Naive thymus-derived CD4-positive, alpha-beta T cell (primary cell): ENCODE measurements around the gene AATF. TPM values are rescaled to one million over a fixed set of nuclear protein-coding genes. Genes with fewer than 3 reads are reported as not detected.
A peak's percentile ranks its signal among the peaks of the same experiment; 100 is the strongest.

Experiments used
- ATAC-seq: fragments of 150-1000 bp; cut with Tn5 transposase; 2 replicates; pipeline ENCODE4 v1.10.0; 2021; ENCODE audit warnings: mild to moderate bottlenecking, moderate library complexity
- CTCF ChIA-PET: fragments of 350-600 bp; sonication (Branson Sonifier 250); formaldehyde crosslinking; loops from one replicate; lab custom pipeline; 2021; ENCODE audit warnings: antibody characterized with exemption; lab: Charles Lee
- POLR2A ChIA-PET: fragments of 350-600 bp; sonication (Branson Sonifier 250); formaldehyde crosslinking; loops from one replicate; lab custom pipeline; 2021; ENCODE audit warnings: antibody characterized with exemption, inconsistent platforms; lab: Charles Lee
- DNase-seq, 9 donors: peaks; one replicate each; pipeline versions ENCODE4 v3.0.0 to v3.0.0-alpha.2; 2020 to 2022; ENCODE audit warnings: mixed read lengths in 1 of 9
- H3K27ac ChIP-seq: one replicate; pipeline ENCODE4 v1.7.0; 2013; ENCODE audit warnings: mild to moderate bottlenecking, low read depth, low read length, moderate library complexity
- H3K27me3 ChIP-seq, 2 donors: one replicate each; pipeline ENCODE4 v1.7.0; 2013; ENCODE audit warnings: low read length in 2 of 2, mild to moderate bottlenecking in 2 of 2, moderate library complexity in 2 of 2; ENCODE audit not compliant: control insufficient read depth in 2 of 2, insufficient read depth in 2 of 2
- H3K36me3 ChIP-seq, 3 experiments: 1 replicate in 2 of 3; 2 replicates in 1 of 3; pipeline ENCODE4 v1.7.0; 2013; ENCODE audit warnings: low read length in 3 of 3, mild to moderate bottlenecking in 3 of 3, moderate library complexity in 1 of 3; ENCODE audit not compliant: insufficient read depth in 3 of 3, control insufficient read depth in 2 of 3
- H3K4me1 ChIP-seq, 2 donors: one replicate each; pipeline ENCODE4 v1.7.0; 2013; ENCODE audit warnings: low read length in 2 of 2, mild to moderate bottlenecking in 2 of 2, moderate library complexity in 1 of 2; ENCODE audit not compliant: control insufficient read depth in 2 of 2, insufficient read depth in 2 of 2
- H3K4me3 ChIP-seq: 2 replicates; pipeline ENCODE4 v1.7.0; 2013; ENCODE audit warnings: mild to moderate bottlenecking, low read length
- H3K9me3 ChIP-seq, 3 experiments: 1 replicate in 2 of 3; 2 replicates in 1 of 3; pipeline ENCODE4 v1.7.0; 2013; ENCODE audit warnings: low read length in 3 of 3; ENCODE audit not compliant: control insufficient read depth in 2 of 3
- H3K27ac Mint-ChIP-seq, 9 donors: one replicate each; pipeline ENCODE4 v1.8.0; 2020 to 2022; ENCODE audit warnings: mixed read lengths in 9 of 9, mild to moderate bottlenecking in 8 of 9, moderate library complexity in 5 of 9, inconsistent platforms in 2 of 9
- H3K27me3 Mint-ChIP-seq, 5 donors: one replicate each; pipeline ENCODE4 v1.8.0; 2021 to 2022; ENCODE audit warnings: mixed read lengths in 5 of 5, mild to moderate bottlenecking in 1 of 5
- H3K36me3 Mint-ChIP-seq, 5 donors: one replicate each; pipeline ENCODE4 v1.8.0; 2020 to 2022; ENCODE audit warnings: mixed read lengths in 5 of 5, mild to moderate bottlenecking in 3 of 5, inconsistent platforms in 1 of 5
- H3K4me1 Mint-ChIP-seq, 7 donors: one replicate each; pipeline ENCODE4 v1.8.0; 2020 to 2022; ENCODE audit warnings: mixed read lengths in 7 of 7, mild to moderate bottlenecking in 3 of 7, inconsistent platforms in 1 of 7
- H3K4me3 Mint-ChIP-seq, 10 donors: one replicate each; pipeline ENCODE4 v1.8.0; 2020 to 2022; ENCODE audit warnings: mild to moderate bottlenecking in 10 of 10, mixed read lengths in 10 of 10, moderate library complexity in 6 of 10, inconsistent platforms in 2 of 10
- H3K9me3 Mint-ChIP-seq, 11 donors: one replicate each; pipeline ENCODE4 v1.8.0; 2020 to 2022; ENCODE audit warnings: mixed read lengths in 11 of 11, mild to moderate bottlenecking in 4 of 11, inconsistent platforms in 1 of 11, moderate library complexity in 1 of 11
- intact Hi-C, 2 donors: fragments of 100-400 bp; cut with micrococcal nuclease; formaldehyde crosslinking; loops; one replicate each; pipeline ENCODE4 v1.15.1; 2023
- polyA plus RNA-seq, 2 donors: library from polyadenylated mRNA; unstranded; fragments of 300-500 nt; fragmentation: Illumina TruSeq; gene quantifications; one replicate each; pipeline ENCODE4 v1.2.3, GENCODE V29; 2021
- total RNA-seq, 6 experiments: library from RNA in 5 of 6; stranded (reverse) in 5 of 6; gene quantifications; 1 replicate in 5 of 6; 2 replicates in 1 of 6; pipeline ENCODE4 v1.2.3 and lab custom pipeline; 2021 to 2026

AATF gene
- total and polyA plus RNA-seq, 7 experiments from 2014 or later: 39.7 to 97.1 (median 60.8) TPM

DNA sequence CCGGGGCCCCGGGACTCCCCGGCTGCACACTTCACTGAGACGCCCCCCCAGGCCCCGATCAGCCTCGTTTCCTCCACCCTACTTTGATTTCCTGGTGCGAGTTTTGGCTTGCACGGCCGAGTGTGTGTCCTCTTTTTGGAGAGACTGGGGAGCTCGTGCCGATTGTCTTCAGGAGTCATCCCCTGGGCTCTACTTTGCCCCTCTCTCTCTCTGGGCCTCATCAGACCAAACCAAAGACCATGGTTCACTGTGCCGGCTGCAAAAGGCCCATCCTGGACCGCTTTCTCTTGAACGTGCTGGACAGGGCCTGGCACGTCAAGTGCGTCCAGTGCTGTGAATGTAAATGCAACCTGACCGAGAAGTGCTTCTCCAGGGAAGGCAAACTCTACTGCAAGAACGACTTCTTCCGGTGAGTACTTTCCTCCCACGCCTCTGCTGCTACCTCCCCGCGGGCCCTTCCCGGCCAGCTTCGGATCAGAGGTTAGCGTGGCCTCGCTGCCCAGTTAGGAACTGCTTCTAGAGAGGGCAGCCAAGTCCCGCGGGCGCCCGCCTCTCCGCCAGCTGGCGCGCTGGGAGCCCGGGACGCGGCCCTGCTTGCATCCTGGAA is 10.7 kb upstream of the AATF start:
- Histone ChIP-seq H3K27ac (no peak overlapping the region), H3K27me3 (peaks cover 28 to 81% of the 10 kb centered on the region in 2 donors), H3K9me3 (no peaks in the 10 kb centered on the region), H3K36me3 (no peaks in the 10 kb centered on the region), H3K4me1 (peaks cover 58 to 64% of the 10 kb centered on the region in 2 donors), H3K4me3 (no peak overlapping the region)
- DNase-seq (peak in 5 of 9 donors; percentile 19 to 40 (median 35)), ATAC-seq (no peak)
- H3K4me3 Mint-ChIP-seq: peak overlapping the region; percentile 75 to 92 (median 80)
- POLR2A ChIA-PET: interaction anchor here (0.6 to 2.3 kb wide), 6 partner anchors 8 to 1537 kb away, joined by 3 to 9 read pairs (median 4); partner anchors contain the start of gene AATF
- H3K9me3 Mint-ChIP-seq: peaks cover 0 to 6% (median 0%) of the 10 kb centered on the region in 11 donors
- H3K27me3 Mint-ChIP-seq: peaks cover 61 to 84% (median 72%) of the 10 kb centered on the region in 5 donors
- intact Hi-C loops: no loop called here
- CTCF ChIA-PET: interaction anchor here (0.6 kb wide), 1 partner anchor 35 kb away, joined by 4 read pairs; no protein-coding TSS in a partner anchor
- H3K27ac Mint-ChIP-seq: peak overlapping the region in 4 of 9 donors; percentile 23 to 86 (median 40)
- peaks cover 0 to 4% (median 0%) of the 10 kb centered on the region in 5 donors for H3K36me3 Mint-ChIP-seq
- H3K4me1 Mint-ChIP-seq: peaks cover 28 to 82% (median 59%) of the 10 kb centered on the region in 7 donors

DNA sequence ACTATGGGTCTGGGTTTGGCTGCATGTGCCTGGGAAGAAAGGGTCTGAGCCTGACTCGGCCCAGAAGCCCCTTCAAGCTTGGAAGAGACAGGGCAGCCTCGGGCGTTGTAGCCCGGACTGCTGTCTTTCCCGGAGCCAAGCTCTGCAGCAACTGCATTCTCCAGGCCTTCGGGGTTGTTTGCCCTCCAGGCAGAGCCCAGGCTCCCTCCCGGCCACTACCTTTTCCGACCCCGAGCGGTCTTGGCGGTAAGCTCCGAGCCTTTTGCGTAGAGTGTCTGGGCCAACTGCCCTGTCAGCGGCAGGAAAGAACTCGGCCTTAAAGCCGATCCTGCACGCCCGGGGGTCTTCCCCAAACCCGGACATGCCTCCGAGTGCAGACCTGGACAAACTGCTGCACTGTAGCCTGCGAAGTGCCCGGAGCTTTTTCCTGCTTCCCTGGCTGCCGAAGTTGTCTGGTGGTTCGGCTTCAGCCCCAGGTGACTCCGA is 10.1 kb upstream of the AATF start:
- Mint-ChIP-seq H3K27ac (peak overlapping the region in 4 of 9 donors; percentile 33 to 80 (median 52)), H3K4me3 (peak overlapping the region in 9 of 10 donors; percentile 75 to 92 (median 79)), H3K9me3 (peaks cover 0 to 6% (median 1%) of the 10 kb centered on the region in 11 donors), H3K27me3 (peaks cover 59 to 84% (median 68%) of the 10 kb centered on the region in 5 donors), H3K36me3 (peaks cover 0 to 5% (median 0%) of the 10 kb centered on the region in 5 donors), H3K4me1 (peaks cover 26 to 80% (median 59%) of the 10 kb centered on the region in 7 donors)
- Histone ChIP-seq H3K27me3 (peaks cover 29 to 82% of the 10 kb centered on the region in 2 donors), H3K4me3 (no peak overlapping the region), H3K36me3 (no peaks in the 10 kb centered on the region), H3K27ac (no peak overlapping the region), H3K4me1 (peaks cover 52 to 58% of the 10 kb centered on the region in 2 donors), H3K9me3 (no peaks in the 10 kb centered on the region)
- CTCF ChIA-PET: no interaction called here
- POLR2A ChIA-PET: interaction anchor here (1.1 to 2.3 kb wide), 4 partner anchors 7 to 15 kb away, joined by 4 to 9 read pairs (median 6); partner anchors contain the start of gene AATF
- intact Hi-C loops: no loop called here
- ATAC-seq: no peak
- peak in 1 of 9 donors; percentile 29 for DNase-seq

DNA sequence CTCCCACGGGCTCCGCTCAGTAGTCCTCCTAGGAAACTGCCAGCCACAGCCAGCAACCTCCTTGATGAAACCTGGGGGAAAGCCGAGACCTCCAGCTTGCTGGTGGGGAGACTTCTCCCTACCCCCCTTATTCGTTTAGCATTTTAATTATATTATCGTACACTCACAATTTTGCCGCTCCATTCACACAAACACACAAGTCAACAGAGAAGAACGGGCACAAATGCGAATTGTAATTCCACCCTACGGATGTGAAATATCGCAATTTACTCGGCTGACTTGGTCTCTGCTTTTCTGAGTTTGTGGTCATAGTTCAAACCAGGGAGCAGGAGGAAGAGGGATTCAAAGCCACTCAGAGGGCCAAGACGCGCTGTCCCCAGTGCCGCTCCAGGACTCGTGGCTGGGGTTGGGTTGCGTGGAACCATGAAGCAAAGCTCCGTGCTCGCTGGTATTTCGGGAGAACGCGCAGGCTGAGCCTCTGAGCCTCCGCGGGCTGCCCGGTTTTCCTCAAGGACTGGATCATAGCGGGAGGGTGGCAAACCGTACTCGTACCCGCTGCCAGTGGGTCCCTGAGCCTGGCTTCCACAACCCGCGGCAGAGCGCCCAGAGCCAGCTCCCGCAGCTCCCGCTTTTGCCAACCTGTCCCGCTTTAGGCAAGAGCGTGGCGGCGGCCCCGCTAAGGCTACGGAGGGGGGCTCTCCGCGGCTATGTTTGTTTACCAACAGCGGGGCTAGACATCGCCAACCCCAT is 9.5 kb upstream of the AATF start:
- Mint-ChIP-seq H3K27ac (peak overlapping the region in 5 of 9 donors; percentile 33 to 80 (median 37)), H3K4me3 (peak overlapping the region; percentile 50 to 92 (median 74)), H3K36me3 (peaks cover 0 to 6% (median 0%) of the 10 kb centered on the region in 5 donors), H3K27me3 (peaks cover 59 to 83% (median 68%) of the 10 kb centered on the region in 5 donors), H3K4me1 (peaks cover 26 to 78% (median 54%) of the 10 kb centered on the region in 7 donors), H3K9me3 (peaks cover 0 to 6% (median 2%) of the 10 kb centered on the region in 11 donors)
- intact Hi-C loops: no loop called here
- DNase-seq (peak in 4 of 9 donors; percentile 12 to 23 (median 18)), ATAC-seq (no peak)
- H3K9me3 ChIP-seq: no peaks in the 10 kb centered on the region
- H3K36me3 ChIP-seq: no peaks in the 10 kb centered on the region
- ChIA-PET POLR2A (interaction anchor here (1.1 to 2.3 kb wide), 3 partner anchors 9 to 15 kb away, joined by 4 to 9 read pairs (median 5); partner anchors contain the start of gene AATF), CTCF (no interaction called here)
- H3K27me3 ChIP-seq: peaks cover 29 to 82% of the 10 kb centered on the region in 2 donors
- H3K4me1 ChIP-seq: peaks cover 46 to 52% of the 10 kb centered on the region in 2 donors
- H3K27ac ChIP-seq: no peak overlapping the region
- H3K4me3 ChIP-seq: no peak overlapping the region

DNA sequence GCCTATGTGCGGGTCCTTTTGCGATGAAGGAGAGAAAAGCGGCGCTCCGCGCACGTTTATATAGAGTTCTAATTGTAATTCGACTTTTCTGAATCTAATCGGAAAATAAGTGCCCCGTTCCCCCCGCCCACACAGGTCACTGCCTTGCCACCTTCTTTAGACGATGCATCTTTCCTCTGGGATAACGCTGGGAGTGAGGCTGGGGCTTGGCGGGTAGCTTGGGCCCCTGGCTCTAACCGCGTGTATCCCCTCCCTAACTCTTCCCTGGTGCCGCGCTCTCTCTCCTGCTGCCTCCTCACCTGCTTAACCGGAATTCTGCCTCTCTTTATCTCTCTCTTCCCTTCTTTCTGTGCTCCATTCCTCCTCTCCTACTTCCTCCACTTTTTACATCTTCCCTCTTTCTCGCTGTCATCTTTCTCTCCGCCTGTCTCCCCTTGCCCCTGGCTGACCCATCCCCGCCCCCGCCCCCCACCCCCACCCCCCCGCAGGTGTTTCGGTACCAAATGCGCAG is 8.9 kb upstream of the AATF start:
- peak overlapping the region in 8 of 10 donors; percentile 25 to 80 (median 48) for H3K4me3 Mint-ChIP-seq
- DNase-seq: no peak
- intact Hi-C loops: loop anchor here (5.0 to 10.0 kb wide), 2 partner anchors 802 to 1355 kb away; partner anchors contain the start of gene AP2B1 (in 1 of the 2)
- Histone ChIP-seq H3K36me3 (no peaks in the 10 kb centered on the region), H3K4me3 (no peak overlapping the region), H3K4me1 (peaks cover 44 to 46% of the 10 kb centered on the region in 2 donors), H3K27ac (no peak overlapping the region), H3K27me3 (peaks cover 28 to 82% of the 10 kb centered on the region in 2 donors), H3K9me3 (no peaks in the 10 kb centered on the region)
- peaks cover 0 to 6% (median 2%) of the 10 kb centered on the region in 11 donors for H3K9me3 Mint-ChIP-seq
- H3K4me1 Mint-ChIP-seq: peaks cover 26 to 76% (median 52%) of the 10 kb centered on the region in 7 donors
- peaks cover 0 to 6% (median 0%) of the 10 kb centered on the region in 5 donors for H3K36me3 Mint-ChIP-seq
- no peak for ATAC-seq
- H3K27ac Mint-ChIP-seq: peak overlapping the region in 5 of 9 donors; percentile 48 to 79 (median 59)
- ChIA-PET POLR2A (interaction anchor here (2.3 kb wide), 1 partner anchor 9 kb away, joined by 9 read pairs; the partner anchor contains the start of gene AATF), CTCF (no interaction called here)
- peaks cover 64 to 85% (median 74%) of the 10 kb centered on the region in 5 donors for H3K27me3 Mint-ChIP-seq

DNA sequence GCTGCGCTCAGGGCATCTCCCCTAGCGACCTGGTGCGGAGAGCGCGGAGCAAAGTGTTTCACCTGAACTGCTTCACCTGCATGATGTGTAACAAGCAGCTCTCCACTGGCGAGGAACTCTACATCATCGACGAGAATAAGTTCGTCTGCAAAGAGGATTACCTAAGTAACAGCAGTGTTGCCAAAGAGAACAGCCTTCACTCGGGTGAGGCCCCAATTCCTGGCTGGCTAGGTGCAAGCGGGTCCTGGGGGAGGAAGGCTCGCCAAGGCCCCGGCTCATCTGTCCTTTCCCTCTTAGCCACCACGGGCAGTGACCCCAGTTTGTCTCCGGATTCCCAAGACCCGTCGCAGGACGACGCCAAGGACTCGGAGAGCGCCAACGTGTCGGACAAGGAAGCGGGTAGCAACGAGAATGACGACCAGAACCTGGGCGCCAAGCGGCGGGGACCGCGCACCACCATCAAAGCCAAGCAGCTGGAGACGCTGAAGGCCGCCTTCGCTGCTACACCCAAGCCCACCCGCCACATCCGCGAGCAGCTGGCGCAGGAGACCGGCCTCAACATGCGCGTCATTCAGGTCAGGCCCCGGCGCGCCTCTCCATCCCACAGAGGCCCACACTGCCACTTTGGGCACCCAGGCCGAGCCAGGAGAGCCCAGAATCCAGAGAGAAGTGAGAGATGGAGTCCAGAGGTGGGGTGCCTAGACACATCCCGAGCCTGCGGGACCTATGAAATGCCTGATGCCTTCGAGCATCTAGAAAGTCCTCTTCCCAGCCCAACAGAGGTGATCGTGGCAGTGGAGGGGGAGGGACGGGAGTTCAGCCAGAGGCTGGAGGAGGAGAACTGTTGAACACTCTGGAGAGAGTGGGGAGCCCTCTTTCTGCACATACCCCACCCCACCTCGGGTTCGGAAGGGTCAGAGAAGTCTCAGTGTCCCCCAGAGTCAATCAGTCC is 8.2 kb upstream of the AATF start:
- ATAC-seq (no peak), DNase-seq (peak in 1 of 9 donors; percentile 13)
- Histone ChIP-seq H3K36me3 (no peaks in the 10 kb centered on the region), H3K27me3 (peaks cover 23 to 77% of the 10 kb centered on the region in 2 donors), H3K9me3 (no peaks in the 10 kb centered on the region), H3K4me3 (no peak overlapping the region), H3K27ac (no peak overlapping the region), H3K4me1 (peaks cover 38% of the 10 kb centered on the region in 2 donors)
- peak overlapping the region in 5 of 10 donors; percentile 13 to 69 (median 34) for H3K4me3 Mint-ChIP-seq
- ChIA-PET POLR2A (no interaction called here), CTCF (no interaction called here)
- H3K36me3 Mint-ChIP-seq: peaks cover 0 to 6% (median 0%) of the 10 kb centered on the region in 5 donors
- H3K27me3 Mint-ChIP-seq: peaks cover 64 to 85% (median 74%) of the 10 kb centered on the region in 5 donors
- H3K4me1 Mint-ChIP-seq: peaks cover 19 to 69% (median 45%) of the 10 kb centered on the region in 7 donors
- intact Hi-C loops: loop anchor here (5.0 to 10.0 kb wide), 2 partner anchors 802 to 1356 kb away; partner anchors contain the start of gene AP2B1 (in 1 of the 2)
- peaks cover 0 to 6% (median 2%) of the 10 kb centered on the region in 11 donors for H3K9me3 Mint-ChIP-seq
- peak overlapping the region in 5 of 9 donors; percentile 48 to 79 (median 59) for H3K27ac Mint-ChIP-seq
